ENCODE measurements around the gene ATP6V0A4.

GRCh38 chr7:138705167-138705566 is 92.8 kb downstream of the ATP6V0A4 start:
- no peak for TF ChIP-seq CTCF (IDR thresholded peaks at IDR 0.05)
- TF ChIP-seq POLR2A (IDR thresholded peaks at IDR 0.05) = no peak
- TF ChIP-seq POLR2AphosphoS5 (IDR thresholded peaks at IDR 0.05) = no peak

All from breast epithelium (tissue), 3 donors.